Esophagus squamous epithelium (tissue), 4 donors: Measurements from ENCODE around the gene L3MBTL3.

Source experiments
- POLR2A ChIP-seq, 4 donors: fragments of 450-650 bp; IDR thresholded peaks; one replicate each; pipeline ENCODE4 v1.6.1; 2017; ENCODE audit warnings: antibody characterized with exemption in 4 of 4, mild to moderate bottlenecking in 4 of 4, moderate library complexity in 3 of 4
- TF ChIP-seq, protein P1 (sequence below), 6 experiments: fragments of 450-650 bp in 4 of 6; fragments of 200-600 bp in 2 of 6; sonication (generic) in 2 of 6; IDR thresholded peaks; one replicate each; pipeline ENCODE4 v1.5.1; 2016 to 2019; ENCODE audit warnings: antibody characterized with exemption in 6 of 6, mild to moderate bottlenecking in 4 of 6, moderate library complexity in 4 of 6

DNA sequence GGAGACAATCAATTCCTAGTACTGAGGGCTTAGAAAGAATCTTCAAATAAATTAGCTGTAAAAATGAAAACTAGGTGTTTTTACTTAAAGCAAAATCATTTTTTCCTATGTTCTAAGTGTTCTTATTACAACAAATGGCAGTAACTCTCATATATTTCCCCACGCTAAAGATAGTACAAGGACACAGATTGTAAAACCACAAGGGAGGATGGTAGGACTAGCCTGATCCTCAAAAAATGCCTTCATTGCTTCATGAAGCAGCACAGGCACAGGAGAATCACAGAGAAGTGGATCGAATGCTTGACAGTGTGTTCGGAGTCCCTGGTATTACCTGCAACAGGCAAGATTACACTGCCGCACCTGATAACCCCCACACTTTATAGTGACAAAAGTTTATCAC, 145.9 kb downstream of the L3MBTL3 start:
- TF ChIP-seq, protein P1, sequence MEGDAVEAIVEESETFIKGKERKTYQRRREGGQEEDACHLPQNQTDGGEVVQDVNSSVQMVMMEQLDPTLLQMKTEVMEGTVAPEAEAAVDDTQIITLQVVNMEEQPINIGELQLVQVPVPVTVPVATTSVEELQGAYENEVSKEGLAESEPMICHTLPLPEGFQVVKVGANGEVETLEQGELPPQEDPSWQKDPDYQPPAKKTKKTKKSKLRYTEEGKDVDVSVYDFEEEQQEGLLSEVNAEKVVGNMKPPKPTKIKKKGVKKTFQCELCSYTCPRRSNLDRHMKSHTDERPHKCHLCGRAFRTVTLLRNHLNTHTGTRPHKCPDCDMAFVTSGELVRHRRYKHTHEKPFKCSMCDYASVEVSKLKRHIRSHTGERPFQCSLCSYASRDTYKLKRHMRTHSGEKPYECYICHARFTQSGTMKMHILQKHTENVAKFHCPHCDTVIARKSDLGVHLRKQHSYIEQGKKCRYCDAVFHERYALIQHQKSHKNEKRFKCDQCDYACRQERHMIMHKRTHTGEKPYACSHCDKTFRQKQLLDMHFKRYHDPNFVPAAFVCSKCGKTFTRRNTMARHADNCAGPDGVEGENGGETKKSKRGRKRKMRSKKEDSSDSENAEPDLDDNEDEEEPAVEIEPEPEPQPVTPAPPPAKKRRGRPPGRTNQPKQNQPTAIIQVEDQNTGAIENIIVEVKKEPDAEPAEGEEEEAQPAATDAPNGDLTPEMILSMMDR (IDR thresholded peaks at IDR 0.05) = no peak
- no peak for TF ChIP-seq POLR2A (IDR thresholded peaks at IDR 0.05)
